Peyer's patch (tissue), 4 donors: ENCODE results near the gene ARHGAP35.

Experiments used
- CTCF ChIP-seq, 6 experiments: fragments of 450-650 bp in 4 of 6; fragments of 200-600 bp in 2 of 6; sonication (generic) in 1 of 6; IDR thresholded peaks; one replicate each; pipeline ENCODE4 v1.5.1; 2017 to 2019; ENCODE audit warnings: antibody characterized with exemption in 6 of 6, mild to moderate bottlenecking in 3 of 6, moderate library complexity in 1 of 6
- POLR2A ChIP-seq, 2 donors: fragments of 450-650 bp; IDR thresholded peaks; one replicate each; pipeline ENCODE4 v1.5.1; 2017; ENCODE audit warnings: antibody characterized with exemption in 2 of 2, mild to moderate bottlenecking in 2 of 2, moderate library complexity in 2 of 2

GRCh38 chr19:46862974-46863632 lies 2.3 kb downstream of the ARHGAP35 start:
- TF ChIP-seq CTCF (IDR thresholded peaks at IDR 0.05), result no peak
- TF ChIP-seq POLR2A (IDR thresholded peaks at IDR 0.05), result no peak
